HEK293 (cell line): ENCODE measurements around the gene GNAQ.

Experiments
- CTCF ChIP-seq: fragments of 450-650 bp; formaldehyde crosslinking; IDR thresholded peaks from 2 replicates; pipeline ENCODE4 v1.5.1; 2016; ENCODE audit warnings: missing biosample characterization, missing genetic modification characterization
- EGR2 ChIP-seq: fragments of 450-650 bp; formaldehyde crosslinking; IDR thresholded peaks from 2 replicates; pipeline ENCODE4 v1.5.1; 2016; ENCODE audit warnings: low read depth, missing biosample characterization, missing genetic modification characterization
- MYNN ChIP-seq: fragments of 450-650 bp; formaldehyde crosslinking; IDR thresholded peaks from 2 replicates; pipeline ENCODE4 v1.5.1; 2016; ENCODE audit warnings: missing biosample characterization, missing genetic modification characterization, borderline replicate concordance
- PATZ1 ChIP-seq: fragments of 450-650 bp; formaldehyde crosslinking; IDR thresholded peaks from 2 replicates; pipeline ENCODE4 v1.5.1; 2016; ENCODE audit warnings: missing biosample characterization, missing genetic modification characterization
- ZNF132 ChIP-seq: fragments of 450-650 bp; formaldehyde crosslinking; IDR thresholded peaks from 2 replicates; pipeline ENCODE4 v1.5.1; 2017; ENCODE audit warnings: missing biosample characterization, missing genetic modification characterization, borderline replicate concordance
- ZNF169 ChIP-seq: fragments of 450-650 bp; formaldehyde crosslinking; IDR thresholded peaks from 2 replicates; pipeline ENCODE4 v1.5.1; 2016; ENCODE audit warnings: missing biosample characterization, missing genetic modification characterization
- ZNF324 ChIP-seq: fragments of 450-650 bp; formaldehyde crosslinking; IDR thresholded peaks from 2 replicates; pipeline ENCODE4 v1.5.1; 2016; ENCODE audit warnings: missing biosample characterization, missing genetic modification characterization
- ZNF629 ChIP-seq: fragments of 450-650 bp; formaldehyde crosslinking; IDR thresholded peaks from 2 replicates; pipeline ENCODE4 v1.5.1; 2017; ENCODE audit warnings: missing biosample characterization, missing genetic modification characterization
- ZNF701 ChIP-seq: fragments of 450-650 bp; formaldehyde crosslinking; IDR thresholded peaks from 2 replicates; pipeline ENCODE4 v1.5.1; 2016; ENCODE audit warnings: missing biosample characterization, missing genetic modification characterization

GRCh38 chr9:77883133-77883532 lies 148.5 kb downstream of the GNAQ start:
- TF ChIP-seq ZNF629 (tag by site-specific recombination) (no peak), CTCF (tag by site-specific recombination) (no peak), MYNN (tag by site-specific recombination) (no peak), PATZ1 (tag by site-specific recombination) (no peak), ZNF701 (tag by site-specific recombination) (no peak), EGR2 (tag by site-specific recombination) (no peak), ZNF324 (tag by site-specific recombination) (no peak), ZNF132 (tag by site-specific recombination) (no peak), ZNF169 (tag by site-specific recombination) (no peak)
